Stimulated activated CD8-positive, alpha-beta memory T cell treated with anti-CD3 and anti-CD28 coated beads, Interleukin-7, amount 100 ng/mL, for 24 hours (primary cell): ENCODE measurements around the gene IL21R.
"Not testable (repeated sequence)": the region's sequence is repeated elsewhere in the genome, so short reads cannot be mapped to it uniquely, and the experiment has no call there.

Source experiments
- DNase-seq: peaks from one replicate; pipeline ENCODE4 v3.0.0-alpha.2; 2020; ENCODE audit warnings: low read depth

The IL21R gene

DNA sequence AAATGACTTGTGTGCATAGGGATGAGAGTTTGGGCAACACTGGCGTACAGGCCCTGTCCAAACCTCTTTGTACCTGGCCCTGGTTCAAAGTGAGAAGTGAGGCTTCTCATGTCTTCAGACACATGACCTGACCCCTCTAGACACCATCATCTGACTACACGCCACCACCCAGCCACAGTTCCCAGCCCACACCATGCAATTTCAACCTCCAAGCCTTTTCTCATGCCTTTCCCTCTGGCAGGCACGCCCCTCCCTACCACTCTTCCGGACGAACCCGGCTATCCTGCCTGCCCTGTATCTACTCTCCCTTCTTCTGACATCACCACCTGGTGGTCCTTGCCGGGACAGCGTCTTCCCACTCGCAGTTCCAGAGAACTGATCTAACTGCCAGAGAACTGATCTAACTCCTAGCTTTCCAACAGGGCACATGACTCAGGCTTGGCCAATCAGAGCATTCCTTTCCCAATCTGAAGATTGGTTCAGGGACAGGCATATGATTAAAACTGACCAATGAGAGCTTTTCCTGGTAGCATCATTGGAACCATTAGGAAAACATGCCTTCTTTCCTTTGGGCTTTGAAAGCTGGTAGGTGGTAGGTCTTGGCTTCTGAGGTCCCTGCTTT lies 27.1 kb upstream of the IL21R start:
- no peak for DNase-seq

DNA sequence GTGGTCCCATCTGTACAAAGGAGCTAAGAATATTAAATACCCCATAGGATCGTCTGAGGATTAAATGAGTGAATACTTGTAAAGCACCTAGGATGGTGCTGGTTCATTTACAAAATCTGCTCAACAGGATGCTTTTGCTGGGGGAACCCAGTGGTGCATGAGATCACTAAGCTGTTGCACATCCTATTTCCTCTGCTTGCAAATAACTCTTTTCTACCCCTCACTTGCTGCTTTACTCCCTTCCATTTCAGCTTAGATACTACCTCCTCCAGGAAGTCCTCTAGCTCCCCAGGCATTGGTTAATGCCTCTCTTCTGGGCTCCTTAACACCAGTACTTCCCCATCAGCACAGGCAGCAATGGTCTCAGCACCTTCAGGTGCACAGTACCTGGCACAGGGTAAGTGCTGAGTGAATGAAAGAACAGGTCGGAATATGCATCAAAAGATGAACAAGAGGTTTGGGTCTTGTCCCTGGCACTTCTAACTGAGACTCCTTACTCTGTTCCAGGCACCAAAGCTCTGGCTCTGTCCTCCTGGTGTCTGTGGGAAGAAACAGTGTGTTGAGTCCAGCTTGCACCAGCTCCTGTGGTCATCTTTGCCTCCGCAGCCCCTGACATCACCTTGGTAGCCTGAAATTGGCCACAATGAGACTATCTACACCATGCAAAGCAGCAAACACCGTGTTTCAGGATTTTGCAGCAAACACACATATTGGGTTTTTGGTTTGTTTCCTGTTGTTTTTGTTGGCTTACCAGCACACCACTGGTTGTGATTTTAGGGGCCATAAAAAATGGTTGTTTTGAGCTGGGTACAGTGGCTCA lies 24.1 kb upstream of the IL21R start:
- no peak for DNase-seq

- DNase-seq = no peak
Measured at GRCh38 chr16:27378871-27379481, 23.0 kb upstream of the IL21R start.

DNA sequence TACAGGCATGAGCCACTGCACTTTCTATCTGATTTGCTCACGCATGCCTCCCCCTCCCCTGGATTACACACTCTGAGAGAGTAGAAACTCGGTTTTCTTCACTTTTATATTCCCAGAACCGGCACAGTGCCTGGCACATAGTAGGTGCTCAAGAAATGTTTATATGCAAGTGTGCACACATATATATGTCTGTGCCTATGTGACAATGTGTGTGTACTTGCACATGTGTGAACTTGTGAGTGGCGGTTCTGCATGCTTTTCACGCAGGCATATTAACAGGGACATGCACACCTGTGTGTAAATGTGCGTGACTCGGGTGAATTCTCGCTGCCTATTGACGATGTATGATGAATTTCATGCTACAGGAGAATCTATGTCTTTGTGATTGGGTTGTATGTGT lies 22.1 kb upstream of the IL21R start:
- no peak for DNase-seq

GRCh38 chr16:27381236-27381635 lies 20.7 kb upstream of the IL21R start:
- DNase-seq = no peak

DNA sequence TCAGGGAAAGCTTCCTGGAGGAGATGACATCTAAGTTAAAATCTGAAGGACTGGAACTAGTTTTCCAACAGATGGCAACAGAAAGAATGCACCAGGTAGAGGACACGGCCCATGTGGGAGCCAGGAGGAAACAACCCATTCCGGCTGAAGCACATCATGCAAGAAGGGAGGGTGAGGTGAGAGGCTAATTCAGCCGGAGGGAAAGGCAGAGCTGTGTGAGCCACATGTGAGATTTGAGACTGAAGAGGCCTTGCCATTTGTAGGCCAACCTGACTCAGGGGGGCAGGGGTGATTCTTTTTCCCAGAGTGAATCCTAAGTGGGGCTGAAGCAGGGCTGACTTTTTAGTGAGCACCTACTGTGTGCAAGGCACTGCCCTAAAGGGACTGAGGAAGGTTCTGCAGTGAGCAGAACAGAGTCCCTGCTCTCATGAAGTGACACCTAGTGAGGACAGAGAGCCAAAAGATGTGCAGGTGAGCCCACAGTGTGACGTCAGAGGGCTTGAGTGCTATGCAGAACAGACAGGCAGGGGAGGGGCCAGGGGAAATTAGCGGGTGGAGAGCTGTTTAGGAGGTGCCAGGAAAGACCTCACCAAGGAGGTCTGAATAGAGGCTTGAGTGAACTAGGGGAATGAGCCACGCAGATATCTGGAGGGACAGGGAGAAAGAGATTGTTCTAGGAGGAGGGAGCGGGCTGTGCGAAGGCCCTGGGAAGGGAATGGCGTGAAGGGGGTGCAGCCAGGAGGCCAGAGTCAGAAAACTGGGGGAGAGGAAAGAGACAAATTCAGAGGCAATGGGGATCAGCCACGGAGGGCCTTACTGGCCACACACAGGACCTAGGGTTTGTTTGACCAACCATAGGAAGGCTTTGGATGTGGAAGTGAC lies 19.8 kb upstream of the IL21R start:
- DNase-seq = no peak

DNA sequence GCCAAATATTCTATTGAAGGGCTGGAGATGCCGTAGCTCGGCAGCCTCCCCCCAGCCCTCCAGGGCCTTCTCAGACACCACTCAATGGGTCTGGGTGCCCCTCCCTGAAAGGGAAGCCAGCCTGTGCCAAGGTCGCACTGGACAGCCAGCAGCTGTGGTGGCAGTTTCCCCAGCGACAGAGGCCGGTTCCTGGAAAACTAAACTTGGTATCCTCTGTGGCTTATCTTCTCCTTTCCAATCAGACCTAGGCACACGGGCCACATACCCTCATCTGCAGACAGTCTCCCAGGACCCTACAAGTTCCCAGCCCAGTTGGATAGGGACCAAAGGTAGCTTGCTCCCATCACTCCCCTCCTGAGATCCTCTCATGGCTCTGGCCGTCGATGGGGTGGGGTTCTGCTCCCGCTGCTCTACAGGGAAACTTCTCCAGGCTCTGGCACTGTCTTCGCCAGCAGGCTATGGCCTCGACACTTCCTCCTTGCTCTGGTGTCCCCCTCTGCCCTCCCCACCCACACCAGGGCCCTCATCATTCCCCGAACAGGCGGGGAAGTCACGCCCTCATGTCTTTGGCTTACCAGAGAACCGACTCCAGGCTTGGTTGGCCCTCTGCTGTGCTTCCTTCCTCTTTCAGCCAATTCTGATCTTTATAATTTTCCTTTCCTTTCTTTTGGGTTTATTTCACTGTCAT lies 18.3 kb upstream of the IL21R start:
- no peak for DNase-seq

DNA sequence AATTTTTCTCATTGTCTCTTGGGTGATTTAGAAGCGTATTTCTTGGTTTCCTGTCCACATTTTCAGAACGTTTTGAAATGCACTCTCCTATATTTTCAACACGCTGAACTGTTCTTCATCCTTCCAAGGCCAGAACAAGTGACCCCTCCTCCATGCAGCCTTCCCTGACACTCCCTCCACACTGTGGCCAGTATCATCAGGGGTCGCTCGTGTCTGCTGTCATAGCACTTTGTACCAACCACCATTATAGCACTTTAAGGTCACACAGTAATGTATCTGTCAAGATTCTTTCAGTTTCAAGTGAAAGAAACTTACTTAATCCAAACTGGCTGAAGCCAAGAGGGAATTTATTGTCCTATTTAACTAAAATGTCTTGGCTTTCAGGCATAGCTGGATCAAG lies 17.5 kb upstream of the IL21R start:
- DNase-seq = no peak

GRCh38 chr16:27385398-27385797 lies 16.6 kb upstream of the IL21R start:
- no peak for DNase-seq

DNA sequence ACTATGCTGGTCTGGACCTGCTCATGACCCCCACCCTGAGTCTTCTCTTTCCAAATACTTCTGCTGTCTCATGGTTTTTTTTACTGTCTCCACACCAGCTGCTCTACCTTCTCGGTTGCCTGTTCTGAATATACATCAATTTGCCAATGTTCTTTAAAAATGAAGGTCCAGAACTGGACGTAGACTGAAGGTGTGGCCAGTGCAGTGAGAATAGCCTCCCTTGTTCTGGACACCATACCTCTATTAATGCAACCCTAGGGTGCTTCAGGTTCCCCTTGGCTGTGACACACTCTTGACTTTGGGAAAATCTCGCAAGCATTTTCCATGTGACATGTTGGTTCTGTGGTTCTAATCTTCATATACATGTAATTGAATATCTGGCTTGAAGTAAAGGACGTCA lies 15.3 kb upstream of the IL21R start:
- DNase-seq = no peak

GRCh38 chr16:27387724-27388123 lies 14.2 kb upstream of the IL21R start:
- DNase-seq = no peak

DNA sequence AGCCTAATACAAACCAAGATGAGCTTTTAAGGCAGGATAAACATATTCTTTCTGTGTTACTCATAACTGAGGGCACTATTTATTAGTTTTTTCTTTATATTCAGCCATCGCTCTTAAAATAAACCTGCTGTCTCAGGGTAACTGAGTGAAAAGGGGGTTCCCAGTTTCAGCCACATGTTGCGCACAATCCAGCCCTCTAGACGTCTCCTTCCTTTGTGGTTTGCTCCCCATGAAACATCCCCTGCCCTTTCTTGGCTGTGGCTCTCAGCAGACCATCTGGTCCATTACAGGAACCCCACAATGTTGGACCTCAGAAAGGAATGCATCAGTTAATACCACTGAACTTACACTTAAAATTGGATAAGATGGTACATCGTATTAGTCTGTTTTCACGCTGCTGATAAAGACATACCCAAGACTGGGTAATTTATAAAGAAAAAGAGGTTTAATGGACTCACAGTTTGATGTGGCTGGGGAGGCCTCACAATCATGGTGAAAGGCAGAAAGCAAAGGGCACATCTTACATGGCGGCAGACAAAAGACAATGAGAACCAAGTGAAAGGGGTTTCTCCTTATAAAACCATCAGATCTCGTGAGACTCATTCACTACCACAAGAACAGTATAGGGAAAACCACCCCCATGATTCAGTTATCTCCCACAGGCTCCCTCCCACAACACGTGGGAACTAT lies 12.6 kb upstream of the IL21R start:
- DNase-seq = no peak

GRCh38 chr16:27390151-27390550 lies 11.8 kb upstream of the IL21R start:
- DNase-seq = no peak

DNA sequence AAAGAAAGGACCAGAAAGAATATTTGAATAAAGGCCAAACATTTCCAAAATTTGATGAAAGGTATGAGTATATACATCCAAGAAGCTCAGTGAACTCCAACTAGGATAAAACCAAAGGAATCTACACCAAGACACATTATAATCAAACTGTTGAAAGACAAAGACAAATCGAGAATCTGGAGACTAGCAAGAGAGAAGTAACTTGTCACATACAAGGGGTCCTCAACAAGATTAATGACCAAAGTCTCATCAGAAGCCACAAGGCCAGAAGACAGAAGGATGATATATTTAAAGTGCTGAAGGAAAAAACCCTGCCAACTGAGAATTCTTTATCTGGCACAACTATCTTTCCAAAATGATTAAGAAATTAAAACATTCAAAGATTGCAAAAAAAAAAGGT lies 9.3 kb upstream of the IL21R start:
- no peak for DNase-seq

DNA sequence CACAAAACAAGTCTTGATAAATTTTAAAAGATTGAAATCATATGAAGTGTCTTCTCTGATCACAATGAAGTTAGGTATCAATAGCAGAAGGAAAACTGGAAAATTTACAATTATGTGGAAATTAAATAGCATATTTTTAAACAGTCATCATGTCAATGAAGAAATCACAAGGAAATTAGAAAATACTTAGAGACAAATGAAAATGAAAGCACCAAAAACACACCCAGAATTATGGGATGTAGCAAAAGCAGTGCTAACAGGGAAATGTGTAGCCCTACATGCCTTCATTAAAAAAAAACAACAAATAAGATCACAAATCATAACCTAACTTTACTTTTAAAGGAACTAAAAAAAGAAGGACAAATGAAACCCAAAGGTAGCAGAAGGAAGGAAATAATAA lies 7.5 kb upstream of the IL21R start:
- no peak for DNase-seq

- DNase-seq = not testable (repeated sequence)
Measured at GRCh38 chr16:27398341-27398893, 3.6 kb upstream of the IL21R start.

GRCh38 chr16:27398894-27399853 lies 2.8 kb upstream of the IL21R start:
- no peak for DNase-seq

GRCh38 chr16:27399969-27400368 lies 2.0 kb upstream of the IL21R start:
- no peak for DNase-seq

- DNase-seq = no peak
Measured at GRCh38 chr16:27400751-27401620, 988 bp upstream of the IL21R start.
